HG02623 (cell line): ENCODE results near the gene UBE2K.
"Not testable (repeated sequence)": the region's sequence is repeated elsewhere in the genome, so short reads cannot be mapped to it uniquely, and the experiment has no call there.

Source experiments
- ATAC-seq: cut with Tn5 transposase; IDR thresholded peaks from one replicate; pipeline ENCODE4 v1.9.1; 2021; ENCODE audit warnings: moderate library complexity; ENCODE audit not compliant: unreplicated experiment

The UBE2K gene

GRCh38 chr4:39792529-39792928 lies 94.6 kb downstream of the UBE2K start:
- no peak for ATAC-seq

DNA sequence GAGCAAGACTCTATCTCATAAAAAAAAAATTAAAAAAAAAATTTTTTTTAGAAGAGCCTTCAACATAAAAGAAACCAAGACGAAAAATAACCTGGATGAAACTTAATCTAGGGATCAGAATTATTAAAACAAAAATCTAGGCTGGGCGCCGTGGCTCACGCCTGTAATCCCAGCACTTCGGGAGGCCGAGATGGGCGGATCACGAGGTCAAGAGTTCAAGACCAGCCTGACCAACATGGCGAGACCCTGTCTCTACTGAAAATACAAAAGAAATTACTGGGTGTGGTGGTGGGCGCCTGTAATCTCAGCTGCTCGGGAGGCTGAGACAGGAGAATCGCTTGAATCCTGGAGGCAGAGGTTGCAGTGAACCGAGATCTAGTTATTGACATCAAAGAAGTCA lies 95.0 kb downstream of the UBE2K start:
- ATAC-seq, result not testable (repeated sequence)

DNA sequence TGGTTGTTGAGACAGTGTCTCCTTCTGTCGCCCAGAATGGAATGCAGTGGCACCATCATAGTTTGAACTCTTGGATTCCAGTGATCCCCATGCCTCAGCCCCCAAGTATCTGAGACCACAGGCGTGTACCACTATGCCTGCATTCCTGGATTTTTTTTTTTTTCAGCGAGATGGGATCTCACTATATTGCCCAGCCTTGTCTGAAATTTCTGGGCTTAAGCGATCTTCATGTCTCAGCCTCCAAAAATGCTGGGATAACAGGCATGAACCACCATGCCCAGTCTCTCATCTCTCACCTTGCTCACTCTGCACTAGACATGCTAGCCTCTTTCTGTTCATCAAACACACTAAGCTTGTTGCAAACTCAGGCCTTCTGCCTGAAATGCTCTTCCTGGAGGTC lies 104.1 kb downstream of the UBE2K start:
- ATAC-seq, result no peak

- ATAC-seq, result no peak
Observed at GRCh38 chr4:39808231-39808749, 110.4 kb downstream of the UBE2K start.

GRCh38 chr4:39812500-39812899 lies 114.6 kb downstream of the UBE2K start:
- no peak for ATAC-seq

GRCh38 chr4:39813033-39813432 lies 115.1 kb downstream of the UBE2K start:
- not testable (repeated sequence) for ATAC-seq

GRCh38 chr4:39813761-39814160 lies 115.8 kb downstream of the UBE2K start:
- not testable (repeated sequence) for ATAC-seq

- no peak for ATAC-seq
Observed at GRCh38 chr4:39814403-39815185, 116.7 kb downstream of the UBE2K start.

GRCh38 chr4:39818646-39819045 lies 120.7 kb downstream of the UBE2K start:
- no peak for ATAC-seq

- ATAC-seq, result no peak
Observed at GRCh38 chr4:39820186-39820585, 122.2 kb downstream of the UBE2K start.

- no peak for ATAC-seq
Observed at GRCh38 chr4:39821951-39822350, 124.0 kb downstream of the UBE2K start.

DNA sequence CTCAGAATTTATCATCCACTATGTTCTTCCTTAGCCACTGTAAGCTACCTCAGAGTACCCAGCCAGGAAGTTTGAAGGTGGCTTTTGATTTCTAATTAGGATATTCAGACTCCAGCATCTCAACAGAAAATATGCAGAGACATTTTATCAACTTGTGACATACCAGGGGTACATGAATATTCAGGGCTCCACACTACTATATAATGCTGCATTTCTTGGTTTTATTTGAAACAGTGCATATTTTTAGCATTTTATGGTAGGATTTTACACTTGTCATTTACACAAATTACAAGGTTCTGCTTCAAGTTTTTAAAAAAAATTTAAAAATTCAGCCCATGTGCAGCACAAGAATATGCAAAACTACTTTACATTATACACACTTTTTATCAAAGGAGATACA lies 124.7 kb downstream of the UBE2K start:
- ATAC-seq, result no peak

GRCh38 chr4:39823191-39823590 lies 125.3 kb downstream of the UBE2K start:
- ATAC-seq, result no peak

GRCh38 chr4:39825090-39825489 lies 127.2 kb downstream of the UBE2K start:
- ATAC-seq, result no peak

- no peak for ATAC-seq
Observed at GRCh38 chr4:39825741-39826231, 127.8 kb downstream of the UBE2K start.
